K562 (cell line): ENCODE results near the gene GP1BB. TPM values are rescaled to one million over a fixed set of nuclear protein-coding genes. Genes with fewer than 3 reads are reported as not detected.

Experiments used
- ARHGAP35 ChIP-seq: fragments of 450-650 bp; IDR thresholded peaks from 2 replicates; pipeline ENCODE4 v1.6.1; 2018; ENCODE audit not compliant: partially characterized antibody
- E2F3 ChIP-seq: fragments of 250-450 bp; sonication (Bioruptor Pico); IDR thresholded peaks from 2 replicates; pipeline ENCODE4 v1.4.0; 2020; ENCODE audit warnings: mild to moderate bottlenecking
- ELF2 ChIP-seq: fragments of 250-450 bp; sonication (Bioruptor Pico); IDR thresholded peaks from 2 replicates; pipeline ENCODE4 v1.5.0; 2021; ENCODE audit warnings: mild to moderate bottlenecking
- ELF4 ChIP-seq: fragments of 450-650 bp; formaldehyde crosslinking; IDR thresholded peaks from 2 replicates; pipeline ENCODE4 v1.4.0; 2022; ENCODE audit warnings: missing genetic modification characterization
- ETS2 ChIP-seq: IDR thresholded peaks from 2 replicates; pipeline ENCODE4 v1.6.1; 2016; ENCODE audit warnings: borderline replicate concordance, missing genetic modification characterization, mild to moderate bottlenecking, moderate library complexity, missing compliant biosample characterization; ENCODE audit not compliant: poor library complexity, severe bottlenecking
- FOXA3 ChIP-seq, 2 experiments: fragments of 450-650 bp in 1 of 2; sonication (generic) in 1 of 2; formaldehyde crosslinking; IDR thresholded peaks in 1 of 2; conservative IDR thresholded peaks in 1 of 2; 2 replicates each; pipeline versions ENCODE4 v1.4.0 to v1.8.0; 2020 to 2022; ENCODE audit warnings: mild to moderate bottlenecking in 2 of 2, missing genetic modification reagents in 1 of 2
- FOXM1 ChIP-seq, 2 experiments: fragments of 450-650 bp in 1 of 2; sonication (generic) in 1 of 2; formaldehyde crosslinking in 1 of 2; IDR thresholded peaks; 2 replicates each; pipeline versions ENCODE4 v1.6.1 to v1.9.0; 2017 to 2022; ENCODE audit warnings: low read depth in 2 of 2, mild to moderate bottlenecking in 2 of 2, missing genetic modification reagents in 1 of 2, moderate library complexity in 1 of 2
- GATAD2A ChIP-seq: fragments of 450-650 bp; IDR thresholded peaks from 2 replicates; pipeline ENCODE4 v1.6.1; 2017
- KLF6 ChIP-seq: fragments of 250-450 bp; sonication (Bioruptor Pico); IDR thresholded peaks from 2 replicates; pipeline ENCODE4 v1.4.0; 2020; ENCODE audit warnings: mild to moderate bottlenecking, moderate library complexity, borderline replicate concordance
- MCM5 ChIP-seq: fragments of 450-650 bp; IDR thresholded peaks from 2 replicates; pipeline ENCODE4 v1.6.1; 2016; ENCODE audit warnings: low read depth
- MTA2 ChIP-seq: fragments of 450-650 bp; IDR thresholded peaks from 2 replicates; pipeline ENCODE4 v1.6.1; 2016; ENCODE audit warnings: low read depth
- NFIX ChIP-seq: fragments of 250-450 bp; sonication (Bioruptor Pico); IDR thresholded peaks from 2 replicates; pipeline ENCODE4 v1.4.0; 2020; ENCODE audit warnings: low read depth, mild to moderate bottlenecking, moderate library complexity
- POLR2H ChIP-seq: IDR thresholded peaks from 2 replicates; pipeline ENCODE4 v1.6.1; 2016; ENCODE audit warnings: missing genetic modification characterization, low read depth, mild to moderate bottlenecking, control low read depth, missing compliant biosample characterization, moderate library complexity
- PRPF4 ChIP-seq: fragments of 200-400 bp; formaldehyde crosslinking; IDR thresholded peaks from one replicate; pipeline ENCODE4 v1.6.1; 2017; ENCODE audit warnings: low read length, low read depth, mild to moderate bottlenecking; ENCODE audit not compliant: insufficient read depth, poor library complexity, severe bottlenecking
- PTBP1 ChIP-seq: fragments of 200-400 bp; formaldehyde crosslinking; IDR thresholded peaks from 2 replicates; pipeline ENCODE4 v1.6.1; 2017; ENCODE audit warnings: low read depth, low read length
- polyA plus RNA-seq, 8 experiments: library from polyadenylated mRNA; depleted of rRNA in 4 of 8; stranded (reverse) in 5 of 8; unstranded in 3 of 8; fragments of >200 nt; fragmentation: Nextera tagmentation in 2 of 8; fragmentation: Illumina TruSeq in 1 of 8; extraction: Ambion mirVana in 2 of 8; extraction: Trizol in 1 of 8; gene quantifications; 2 replicates each; pipeline versions ENCODE4 v1.2.1 to v1.2.3, GENCODE V29; 2011 to 2014; ENCODE audit warnings: inconsistent platforms in 1 of 8, missing spikeins in 1 of 8
- total RNA-seq, 7 experiments: library from RNA; depleted of rRNA in 6 of 7; stranded (reverse); fragments of >200 nt in 6 of 7; fragmentation: Illumina TruSeq in 2 of 7; extraction: Trizol in 2 of 7; gene quantifications; 2 replicates each; pipeline versions ENCODE4 v1.2.1 to v1.2.3, GENCODE V29; 2011 to 2021; ENCODE audit warnings: low replicate concordance in 1 of 7
- TF ChIP-seq, protein P1 (sequence below): fragments of 450-650 bp; IDR thresholded peaks from 2 replicates; pipeline ENCODE4 v1.7.1; 2018; ENCODE audit warnings: mild to moderate bottlenecking, low read depth; ENCODE audit not compliant: partially characterized antibody
- TF ChIP-seq, protein P2 (sequence below): sonication (generic); formaldehyde crosslinking; IDR thresholded peaks from 2 replicates; pipeline ENCODE4 v1.8.0; 2022; ENCODE audit warnings: mild to moderate bottlenecking, low read depth, missing genetic modification reagents
- TF ChIP-seq, protein P3 (sequence below): fragments of 250-450 bp; sonication (Bioruptor Pico); IDR thresholded peaks from 2 replicates; pipeline ENCODE4 v1.6.1; 2021; ENCODE audit warnings: mild to moderate bottlenecking
- TF ChIP-seq, protein P4 (sequence below): fragments of 450-650 bp; formaldehyde crosslinking; IDR thresholded peaks from 2 replicates; pipeline ENCODE4 v1.4.0; 2020; ENCODE audit warnings: mild to moderate bottlenecking
- TF ChIP-seq, protein P5 (sequence below): fragments of 200-800 bp; sonication (Bioruptor generic); IDR thresholded peaks from 2 replicates; pipeline ENCODE4 v1.6.1; 2017; ENCODE audit warnings: missing genetic modification characterization, missing compliant biosample characterization

GP1BB gene
- total and polyA plus RNA-seq, 9 of the 15 experiments (the other 6 are each of a cell fraction or from before 2014, with no cell fraction given) = 0.69 to 162 (median 2.8) TPM

DNA sequence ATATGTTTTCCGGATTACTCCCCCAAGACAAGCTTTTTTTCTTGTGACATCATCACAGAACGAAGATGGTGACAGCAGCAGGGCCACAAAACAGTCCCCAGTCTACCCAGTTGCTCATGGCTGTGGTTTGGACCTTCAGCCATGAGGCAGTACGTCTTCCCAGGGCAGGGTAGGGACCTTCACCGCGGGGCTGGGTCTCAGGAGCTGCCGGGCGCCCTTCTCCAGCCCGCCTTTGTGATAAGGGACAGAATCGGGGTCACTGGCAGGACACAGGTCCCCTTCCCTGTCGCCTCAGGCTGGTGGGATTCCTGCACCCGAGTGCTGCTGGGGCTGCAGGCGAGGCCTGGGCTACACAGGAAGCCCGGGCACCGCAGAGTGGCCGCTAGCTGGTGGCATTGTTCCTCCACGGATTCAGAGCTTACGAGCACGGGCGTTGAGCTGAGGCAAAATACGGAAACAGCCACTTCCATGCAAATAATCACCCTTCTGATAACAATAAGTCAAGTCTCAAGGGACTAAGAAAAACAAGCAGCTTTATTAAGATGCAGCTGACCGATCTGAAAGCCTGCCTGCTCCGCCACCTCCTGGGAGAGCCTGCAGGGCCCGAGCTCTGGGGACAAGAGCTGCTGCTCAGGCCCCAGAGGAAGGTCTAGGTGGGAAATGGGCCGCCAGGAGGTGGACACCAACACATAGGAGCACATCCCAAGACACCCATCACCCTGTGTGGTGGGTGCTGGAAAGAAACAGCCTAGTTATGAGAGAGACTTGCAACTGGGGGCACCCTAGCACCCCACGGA, 49.5 kb downstream of the GP1BB start (continued):
- peak; percentile 71; the same call in 1 of the 2 replicates for TF ChIP-seq ELF4 (CRISPR knock-in tag)
- TF ChIP-seq MCM5 = no peak
- TF ChIP-seq ARHGAP35 = no peak
- TF ChIP-seq FOXA3 (CRISPR knock-in tag; conservative IDR thresholded peaks at IDR 0.05 in 1 of 2, IDR thresholded peaks at IDR 0.05 in 1 of 2) = no peak
- peak; percentile 43; the same call in 1 of the 2 replicates for TF ChIP-seq E2F3 (CRISPR knock-in tag)
- 0 out of 2 replicates have a peak, but pooled peaks have one; percentile 45 for TF ChIP-seq ELF2 (CRISPR knock-in tag)
- no peak for TF ChIP-seq FOXM1 (IDR thresholded peaks at IDR 0.05; ENCODE audit: low read depth)
- TF ChIP-seq FOXM1 (CRISPR knock-in tag; IDR thresholded peaks at IDR 0.05; ENCODE audit: low read depth) = no peak
- TF ChIP-seq, protein P1, sequence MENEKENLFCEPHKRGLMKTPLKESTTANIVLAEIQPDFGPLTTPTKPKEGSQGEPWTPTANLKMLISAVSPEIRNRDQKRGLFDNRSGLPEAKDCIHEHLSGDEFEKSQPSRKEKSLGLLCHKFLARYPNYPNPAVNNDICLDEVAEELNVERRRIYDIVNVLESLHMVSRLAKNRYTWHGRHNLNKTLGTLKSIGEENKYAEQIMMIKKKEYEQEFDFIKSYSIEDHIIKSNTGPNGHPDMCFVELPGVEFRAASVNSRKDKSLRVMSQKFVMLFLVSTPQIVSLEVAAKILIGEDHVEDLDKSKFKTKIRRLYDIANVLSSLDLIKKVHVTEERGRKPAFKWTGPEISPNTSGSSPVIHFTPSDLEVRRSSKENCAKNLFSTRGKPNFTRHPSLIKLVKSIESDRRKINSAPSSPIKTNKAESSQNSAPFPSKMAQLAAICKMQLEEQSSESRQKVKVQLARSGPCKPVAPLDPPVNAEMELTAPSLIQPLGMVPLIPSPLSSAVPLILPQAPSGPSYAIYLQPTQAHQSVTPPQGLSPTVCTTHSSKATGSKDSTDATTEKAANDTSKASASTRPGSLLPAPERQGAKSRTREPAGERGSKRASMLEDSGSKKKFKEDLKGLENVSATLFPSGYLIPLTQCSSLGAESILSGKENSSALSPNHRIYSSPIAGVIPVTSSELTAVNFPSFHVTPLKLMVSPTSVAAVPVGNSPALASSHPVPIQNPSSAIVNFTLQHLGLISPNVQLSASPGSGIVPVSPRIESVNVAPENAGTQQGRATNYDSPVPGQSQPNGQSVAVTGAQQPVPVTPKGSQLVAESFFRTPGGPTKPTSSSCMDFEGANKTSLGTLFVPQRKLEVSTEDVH = no peak
- no peak for TF ChIP-seq GATAD2A
- no peak for TF ChIP-seq MTA2
- TF ChIP-seq, protein P2, sequence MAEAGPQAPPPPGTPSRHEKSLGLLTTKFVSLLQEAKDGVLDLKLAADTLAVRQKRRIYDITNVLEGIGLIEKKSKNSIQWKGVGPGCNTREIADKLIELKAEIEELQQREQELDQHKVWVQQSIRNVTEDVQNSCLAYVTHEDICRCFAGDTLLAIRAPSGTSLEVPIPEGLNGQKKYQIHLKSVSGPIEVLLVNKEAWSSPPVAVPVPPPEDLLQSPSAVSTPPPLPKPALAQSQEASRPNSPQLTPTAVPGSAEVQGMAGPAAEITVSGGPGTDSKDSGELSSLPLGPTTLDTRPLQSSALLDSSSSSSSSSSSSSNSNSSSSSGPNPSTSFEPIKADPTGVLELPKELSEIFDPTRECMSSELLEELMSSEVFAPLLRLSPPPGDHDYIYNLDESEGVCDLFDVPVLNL (CRISPR knock-in tag) = no peak
- TF ChIP-seq, protein P3, sequence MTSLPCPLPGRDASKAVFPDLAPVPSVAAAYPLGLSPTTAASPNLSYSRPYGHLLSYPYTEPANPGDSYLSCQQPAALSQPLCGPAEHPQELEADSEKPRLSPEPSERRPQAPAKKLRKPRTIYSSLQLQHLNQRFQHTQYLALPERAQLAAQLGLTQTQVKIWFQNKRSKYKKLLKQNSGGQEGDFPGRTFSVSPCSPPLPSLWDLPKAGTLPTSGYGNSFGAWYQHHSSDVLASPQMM (CRISPR knock-in tag) = no peak
- TF ChIP-seq, protein P4, sequence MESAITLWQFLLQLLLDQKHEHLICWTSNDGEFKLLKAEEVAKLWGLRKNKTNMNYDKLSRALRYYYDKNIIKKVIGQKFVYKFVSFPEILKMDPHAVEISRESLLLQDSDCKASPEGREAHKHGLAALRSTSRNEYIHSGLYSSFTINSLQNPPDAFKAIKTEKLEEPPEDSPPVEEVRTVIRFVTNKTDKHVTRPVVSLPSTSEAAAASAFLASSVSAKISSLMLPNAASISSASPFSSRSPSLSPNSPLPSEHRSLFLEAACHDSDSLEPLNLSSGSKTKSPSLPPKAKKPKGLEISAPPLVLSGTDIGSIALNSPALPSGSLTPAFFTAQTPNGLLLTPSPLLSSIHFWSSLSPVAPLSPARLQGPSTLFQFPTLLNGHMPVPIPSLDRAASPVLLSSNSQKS (CRISPR knock-in tag) = no peak
- TF ChIP-seq, protein P5, sequence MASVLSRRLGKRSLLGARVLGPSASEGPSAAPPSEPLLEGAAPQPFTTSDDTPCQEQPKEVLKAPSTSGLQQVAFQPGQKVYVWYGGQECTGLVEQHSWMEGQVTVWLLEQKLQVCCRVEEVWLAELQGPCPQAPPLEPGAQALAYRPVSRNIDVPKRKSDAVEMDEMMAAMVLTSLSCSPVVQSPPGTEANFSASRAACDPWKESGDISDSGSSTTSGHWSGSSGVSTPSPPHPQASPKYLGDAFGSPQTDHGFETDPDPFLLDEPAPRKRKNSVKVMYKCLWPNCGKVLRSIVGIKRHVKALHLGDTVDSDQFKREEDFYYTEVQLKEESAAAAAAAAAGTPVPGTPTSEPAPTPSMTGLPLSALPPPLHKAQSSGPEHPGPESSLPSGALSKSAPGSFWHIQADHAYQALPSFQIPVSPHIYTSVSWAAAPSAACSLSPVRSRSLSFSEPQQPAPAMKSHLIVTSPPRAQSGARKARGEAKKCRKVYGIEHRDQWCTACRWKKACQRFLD = 0 out of 2 replicates have a peak, but pooled peaks have one; percentile 57
- no peak for TF ChIP-seq POLR2H
- no peak for TF ChIP-seq PTBP1
- TF ChIP-seq PRPF4 = no peak
- TF ChIP-seq ETS2 (tag) = no peak
- 0 out of 2 replicates have a peak, but pooled peaks have one; percentile 63 for TF ChIP-seq KLF6 (CRISPR knock-in tag)
- TF ChIP-seq NFIX (CRISPR knock-in tag) = no peak
